ENCODE results near the gene OBI1.

DNA sequence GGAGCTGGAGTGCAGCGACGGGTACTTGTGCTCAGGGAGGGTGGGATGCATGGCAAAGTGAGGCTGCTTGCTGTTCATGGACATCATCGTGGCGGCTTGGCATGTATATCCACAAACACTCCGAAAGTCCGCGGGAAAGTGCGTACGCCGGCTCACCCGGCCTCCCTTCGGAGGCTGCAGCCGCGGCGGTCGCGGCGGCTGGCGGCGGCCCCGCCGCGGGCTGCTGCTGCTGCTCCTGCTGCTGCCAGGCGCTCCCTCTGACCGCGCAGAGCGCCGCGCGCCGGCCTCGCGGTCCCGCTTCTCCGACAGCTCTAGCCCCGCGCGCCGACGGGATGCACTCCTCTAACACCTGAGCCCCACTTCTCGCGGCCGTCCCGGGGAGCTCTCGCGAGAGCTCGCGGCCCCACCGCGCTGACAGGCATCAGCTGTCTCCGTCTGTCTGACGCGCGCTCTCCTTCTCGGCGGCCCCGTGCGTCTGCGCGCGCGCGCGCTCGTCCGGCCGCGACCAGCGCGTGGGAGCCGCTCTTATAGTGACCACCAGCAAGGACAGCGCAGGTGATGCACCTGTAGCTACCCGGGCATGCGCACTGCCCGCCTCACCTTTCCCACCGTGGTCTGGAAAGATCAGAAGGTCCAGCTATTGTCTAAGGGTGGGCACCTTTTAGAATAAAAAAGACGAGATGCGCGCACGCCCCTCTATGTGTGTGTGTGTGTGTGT is 55.6 kb downstream of the OBI1 start, which contains the start of gene POU4F1:
- TF ChIP-seq, protein P1, sequence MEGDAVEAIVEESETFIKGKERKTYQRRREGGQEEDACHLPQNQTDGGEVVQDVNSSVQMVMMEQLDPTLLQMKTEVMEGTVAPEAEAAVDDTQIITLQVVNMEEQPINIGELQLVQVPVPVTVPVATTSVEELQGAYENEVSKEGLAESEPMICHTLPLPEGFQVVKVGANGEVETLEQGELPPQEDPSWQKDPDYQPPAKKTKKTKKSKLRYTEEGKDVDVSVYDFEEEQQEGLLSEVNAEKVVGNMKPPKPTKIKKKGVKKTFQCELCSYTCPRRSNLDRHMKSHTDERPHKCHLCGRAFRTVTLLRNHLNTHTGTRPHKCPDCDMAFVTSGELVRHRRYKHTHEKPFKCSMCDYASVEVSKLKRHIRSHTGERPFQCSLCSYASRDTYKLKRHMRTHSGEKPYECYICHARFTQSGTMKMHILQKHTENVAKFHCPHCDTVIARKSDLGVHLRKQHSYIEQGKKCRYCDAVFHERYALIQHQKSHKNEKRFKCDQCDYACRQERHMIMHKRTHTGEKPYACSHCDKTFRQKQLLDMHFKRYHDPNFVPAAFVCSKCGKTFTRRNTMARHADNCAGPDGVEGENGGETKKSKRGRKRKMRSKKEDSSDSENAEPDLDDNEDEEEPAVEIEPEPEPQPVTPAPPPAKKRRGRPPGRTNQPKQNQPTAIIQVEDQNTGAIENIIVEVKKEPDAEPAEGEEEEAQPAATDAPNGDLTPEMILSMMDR (IDR thresholded peaks at IDR 0.05 in 2 of 3, conservative IDR thresholded peaks at IDR 0.05 in 1 of 3; ENCODE audit: insufficient read depth in 2 of 3, low read depth in 1 of 3, low read length in 3 of 3) = no peak
- TF ChIP-seq GATAD2A (IDR thresholded peaks at IDR 0.05) = no peak
- TF ChIP-seq TEAD1 (CRISPR knock-in tag; IDR thresholded peaks at IDR 0.05) = no peak
- TF ChIP-seq MCM7 (IDR thresholded peaks at IDR 0.05) = no peak
- no peak for TF ChIP-seq POLR2A (conservative IDR thresholded peaks at IDR 0.05)
- no peak for TF ChIP-seq ATF1 (CRISPR knock-in tag; IDR thresholded peaks at IDR 0.05)
- TF ChIP-seq ATF1 (tag; IDR thresholded peaks at IDR 0.05) = peak; percentile 53
- no peak for TF ChIP-seq POLR2AphosphoS5 (IDR thresholded peaks at IDR 0.05; ENCODE audit: control insufficient read depth, insufficient read depth, low read depth, low read length)
- TF ChIP-seq BRCA1 (IDR thresholded peaks at IDR 0.05) = no peak
- TF ChIP-seq BRCA1 (CRISPR knock-in tag; IDR thresholded peaks at IDR 0.05) = no peak
- no peak for TF ChIP-seq POLR2B (IDR thresholded peaks at IDR 0.05; ENCODE audit: low read depth, partially characterized antibody)

All from K562 (cell line).